Neuron (in vitro differentiated cells): ENCODE measurements around the gene SERPINB2.

ENCODE experiments used
- H2AFZ ChIP-seq: one replicate; pipeline ENCODE4 v1.6.1; 2013; ENCODE audit warnings: low read depth, mild to moderate bottlenecking, inconsistent platforms, low read length, moderate library complexity
- H3K27me3 ChIP-seq: one replicate; pipeline ENCODE4 v1.6.1; 2013; ENCODE audit warnings: low read length; ENCODE audit not compliant: insufficient read depth
- H3K36me3 ChIP-seq: one replicate; pipeline ENCODE4 v1.6.1; 2013; ENCODE audit warnings: low read length; ENCODE audit not compliant: insufficient read depth
- H3K4me1 ChIP-seq: one replicate; pipeline ENCODE4 v1.6.1; 2013; ENCODE audit warnings: low read length; ENCODE audit not compliant: insufficient read depth
- H3K4me3 ChIP-seq: 2 replicates; pipeline ENCODE4 v1.5.1; 2013; ENCODE audit warnings: mild to moderate bottlenecking, low read length, moderate library complexity
- H3K9me3 ChIP-seq: one replicate; pipeline ENCODE4 v1.6.1; 2013; ENCODE audit warnings: low read length

The SERPINB2 gene

DNA sequence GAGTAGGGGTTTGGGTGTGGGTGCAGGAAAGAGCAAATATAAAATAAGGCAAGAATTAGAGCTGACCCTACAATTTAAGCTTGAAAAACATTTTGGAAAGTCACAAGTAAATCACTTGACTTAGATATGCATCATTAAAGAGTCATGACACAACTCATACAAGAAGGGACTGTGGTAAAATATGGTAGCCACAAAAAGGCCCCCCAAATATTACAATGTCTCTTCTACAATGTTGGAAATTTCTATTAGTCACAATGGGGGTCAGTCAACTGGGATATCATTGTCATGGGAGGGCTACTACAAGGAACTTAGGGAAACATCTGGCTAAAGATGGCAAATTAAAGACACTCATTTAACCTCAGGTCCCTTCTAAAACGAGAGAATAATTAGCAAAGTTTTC, 15.7 kb upstream of the SERPINB2 start:
- H3K9me3 ChIP-seq: no peaks in the 10 kb centered on the region
- H3K4me1 ChIP-seq: no peaks in the 10 kb centered on the region
- no peak overlapping the region for H2AFZ ChIP-seq
- no peaks in the 10 kb centered on the region for H3K36me3 ChIP-seq
- H3K4me3 ChIP-seq: no peak overlapping the region
- H3K27me3 ChIP-seq: no peaks in the 10 kb centered on the region

GRCh38 chr18:63872586-63872985, 14.9 kb upstream of the SERPINB2 start:
- Histone ChIP-seq H2AFZ (no peak overlapping the region), H3K9me3 (no peaks in the 10 kb centered on the region), H3K27me3 (no peaks in the 10 kb centered on the region), H3K4me3 (no peak overlapping the region), H3K36me3 (no peaks in the 10 kb centered on the region), H3K4me1 (no peaks in the 10 kb centered on the region)

DNA sequence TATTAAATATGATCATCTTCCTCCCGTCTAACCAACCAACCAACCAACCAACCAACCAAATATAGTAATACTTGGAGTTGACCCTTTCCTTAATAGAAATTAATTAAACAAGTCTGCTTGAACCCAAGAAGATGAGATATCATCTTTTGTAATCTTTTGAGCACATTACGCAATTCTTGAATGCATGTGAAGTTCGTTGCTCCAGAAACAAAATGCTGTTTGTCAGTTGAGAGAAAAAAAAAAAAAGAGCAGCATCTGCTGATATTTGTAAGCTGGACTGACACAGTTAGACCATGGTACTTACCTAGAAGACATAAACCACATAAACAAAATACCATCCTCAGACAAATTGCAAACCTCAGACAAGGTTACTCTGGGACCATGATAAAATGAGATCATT, 9.2 kb upstream of the SERPINB2 start:
- no peaks in the 10 kb centered on the region for H3K27me3 ChIP-seq
- no peak overlapping the region for H3K4me3 ChIP-seq
- H3K9me3 ChIP-seq: no peaks in the 10 kb centered on the region
- no peaks in the 10 kb centered on the region for H3K4me1 ChIP-seq
- H2AFZ ChIP-seq: no peak overlapping the region
- H3K36me3 ChIP-seq: no peaks in the 10 kb centered on the region

GRCh38 chr18:63878925-63879324, 8.6 kb upstream of the SERPINB2 start:
- H3K27me3 ChIP-seq: no peaks in the 10 kb centered on the region

DNA sequence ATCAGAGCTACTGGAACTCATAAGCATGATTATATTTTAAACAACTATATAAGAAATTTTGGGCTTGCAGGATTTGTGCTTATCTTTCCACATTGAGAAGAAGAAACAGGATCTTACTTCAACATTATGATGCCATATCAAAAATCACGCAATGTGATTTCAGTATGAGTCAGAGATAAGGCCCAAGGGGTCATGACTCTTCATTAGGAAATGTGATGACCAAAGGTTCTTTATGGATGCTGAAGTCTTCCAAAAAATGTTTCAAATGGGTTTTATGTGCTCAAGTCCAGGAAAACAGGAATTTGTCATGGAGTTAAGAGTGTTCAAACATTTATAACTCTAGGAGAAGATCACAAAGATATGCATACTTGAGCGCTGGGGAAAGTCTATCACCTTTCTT, 7.8 kb upstream of the SERPINB2 start:
- Histone ChIP-seq H3K36me3 (no peaks in the 10 kb centered on the region), H3K4me3 (no peak overlapping the region)

More at GRCh38 chr18:63878925-63879324, 8.6 kb upstream of the SERPINB2 start:
- no peaks in the 10 kb centered on the region for H3K4me1 ChIP-seq
- H2AFZ ChIP-seq: no peak overlapping the region
- no peak overlapping the region for H3K4me3 ChIP-seq
- no peaks in the 10 kb centered on the region for H3K36me3 ChIP-seq
- H3K9me3 ChIP-seq: no peaks in the 10 kb centered on the region

DNA sequence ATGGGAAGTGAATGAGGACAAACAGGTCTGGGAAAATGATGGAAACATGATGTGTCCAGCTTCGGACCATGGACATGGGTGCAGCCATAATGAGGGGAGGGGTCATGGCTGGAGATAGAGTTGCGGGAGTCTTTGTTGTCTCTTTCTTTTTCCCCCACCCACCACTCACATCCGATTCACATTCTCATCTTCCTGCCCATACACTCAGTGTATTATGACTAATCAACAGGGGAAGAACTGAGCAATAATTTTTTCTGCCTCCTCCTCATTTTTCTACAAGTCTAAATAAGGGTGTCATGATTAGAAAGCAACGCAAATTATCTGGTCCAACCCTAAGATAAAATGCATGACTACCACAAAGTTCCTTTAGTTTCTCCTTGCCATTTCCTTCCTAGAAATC, 5.7 kb upstream of the SERPINB2 start:
- Histone ChIP-seq H2AFZ (no peak overlapping the region), H3K36me3 (no peaks in the 10 kb centered on the region), H3K9me3 (no peaks in the 10 kb centered on the region), H3K4me3 (no peak overlapping the region), H3K4me1 (no peaks in the 10 kb centered on the region), H3K27me3 (no peaks in the 10 kb centered on the region)

More for the DNA sequence above, 7.8 kb upstream of the SERPINB2 start:
- Histone ChIP-seq H2AFZ (no peak overlapping the region), H3K27me3 (no peaks in the 10 kb centered on the region), H3K4me1 (no peaks in the 10 kb centered on the region), H3K9me3 (no peaks in the 10 kb centered on the region)

- H3K4me3 ChIP-seq: no peak overlapping the region
- no peak overlapping the region for H2AFZ ChIP-seq
- no peaks in the 10 kb centered on the region for H3K9me3 ChIP-seq
- H3K36me3 ChIP-seq: no peaks in the 10 kb centered on the region
- no peaks in the 10 kb centered on the region for H3K4me1 ChIP-seq
- no peaks in the 10 kb centered on the region for H3K27me3 ChIP-seq
These were observed 5.0 kb upstream of the SERPINB2 start for GRCh38 chr18:63882333-63883141.

GRCh38 chr18:63883617-63884016, 3.9 kb upstream of the SERPINB2 start:
- Histone ChIP-seq H3K9me3 (no peaks in the 10 kb centered on the region), H3K4me1 (no peaks in the 10 kb centered on the region), H3K36me3 (no peaks in the 10 kb centered on the region), H3K4me3 (no peak overlapping the region), H3K27me3 (no peaks in the 10 kb centered on the region), H2AFZ (no peak overlapping the region)

DNA sequence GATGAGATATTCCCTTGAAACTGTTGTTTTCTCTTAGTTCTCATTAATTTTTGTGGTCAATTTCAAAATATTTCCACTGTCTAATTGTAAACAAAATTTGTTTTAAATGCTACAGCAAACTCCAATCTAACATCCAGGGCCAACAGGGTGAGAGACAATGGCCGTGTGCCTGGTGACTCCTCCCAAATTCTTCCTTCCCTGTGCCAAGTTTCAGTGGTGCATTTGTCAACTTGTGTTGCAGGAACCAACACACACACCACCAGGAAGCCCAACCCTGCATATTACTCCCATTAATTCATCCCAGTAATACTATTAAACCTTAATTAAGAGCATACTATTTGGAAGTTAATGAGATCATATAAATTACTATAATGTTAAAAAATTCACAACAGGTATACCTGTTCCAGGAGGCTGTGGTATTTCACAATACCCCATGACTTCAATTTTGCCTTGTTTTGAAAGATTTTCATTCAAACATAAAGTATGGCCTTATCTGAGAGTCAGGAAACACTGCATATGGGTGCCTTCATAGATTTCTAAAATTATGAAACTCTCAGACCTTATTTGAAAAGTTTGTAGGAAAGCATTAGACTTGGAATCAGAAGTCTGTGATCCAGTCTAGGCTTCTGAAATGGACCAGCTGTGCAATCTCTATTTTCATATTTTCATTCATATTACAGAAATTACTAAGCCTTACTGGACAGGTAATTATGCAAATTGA, 1.1 kb downstream of the SERPINB2 start:
- Histone ChIP-seq H3K4me3 (no peak overlapping the region), H3K9me3 (no peaks in the 10 kb centered on the region), H3K36me3 (no peaks in the 10 kb centered on the region), H2AFZ (no peak overlapping the region), H3K4me1 (no peaks in the 10 kb centered on the region), H3K27me3 (no peaks in the 10 kb centered on the region)

- Histone ChIP-seq H3K4me1 (no peaks in the 10 kb centered on the region), H3K4me3 (no peak overlapping the region), H2AFZ (no peak overlapping the region), H3K9me3 (no peaks in the 10 kb centered on the region), H3K36me3 (no peaks in the 10 kb centered on the region), H3K27me3 (no peaks in the 10 kb centered on the region)
These were observed 2.1 kb downstream of the SERPINB2 start for GRCh38 chr18:63889626-63890025.

- H3K27me3 ChIP-seq: no peaks in the 10 kb centered on the region
- H3K4me3 ChIP-seq: no peak overlapping the region
- no peaks in the 10 kb centered on the region for H3K4me1 ChIP-seq
- H2AFZ ChIP-seq: no peak overlapping the region
- no peaks in the 10 kb centered on the region for H3K36me3 ChIP-seq
- no peaks in the 10 kb centered on the region for H3K9me3 ChIP-seq
These were observed 2.9 kb downstream of the SERPINB2 start for GRCh38 chr18:63890237-63890949.

DNA sequence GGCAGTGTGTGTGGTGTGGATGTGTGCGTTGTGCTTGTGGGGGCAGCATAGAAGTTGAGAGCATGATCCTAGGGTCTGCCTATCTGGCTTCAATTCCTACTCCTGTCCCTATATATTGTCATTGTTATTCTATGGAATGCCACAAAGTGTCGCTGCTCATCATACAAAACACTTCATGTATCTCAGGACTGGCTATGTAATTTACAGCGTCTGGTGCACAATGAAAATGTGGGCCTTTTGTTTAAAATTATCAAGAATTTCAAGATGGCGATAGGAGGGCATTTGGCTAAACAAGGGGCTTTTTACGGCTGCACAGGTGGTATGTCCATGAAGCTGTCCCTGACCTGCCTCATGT, 3.4 kb downstream of the SERPINB2 start:
- H3K36me3 ChIP-seq: no peaks in the 10 kb centered on the region
- H3K27me3 ChIP-seq: no peaks in the 10 kb centered on the region
- no peaks in the 10 kb centered on the region for H3K4me1 ChIP-seq
- H2AFZ ChIP-seq: no peak overlapping the region
- H3K4me3 ChIP-seq: no peak overlapping the region
- no peaks in the 10 kb centered on the region for H3K9me3 ChIP-seq

DNA sequence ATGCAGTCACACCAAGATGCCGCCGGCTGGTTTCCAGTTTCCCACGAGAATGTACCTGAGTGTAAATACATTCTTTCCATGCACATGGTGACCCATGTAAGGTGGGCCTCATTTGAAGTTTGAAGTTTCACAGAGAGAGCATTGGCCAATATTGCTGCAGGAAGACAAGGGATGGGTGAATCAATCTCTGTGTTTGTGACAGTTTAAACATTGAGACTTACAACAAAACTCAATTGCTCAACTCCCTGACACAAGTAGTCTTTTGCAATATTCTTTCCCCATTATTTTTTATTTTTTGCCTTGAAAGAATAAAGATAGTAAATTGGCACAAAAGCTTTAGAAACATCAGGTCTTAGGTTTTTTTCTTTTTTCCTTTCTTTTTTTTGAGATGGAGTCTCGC, 5.1 kb downstream of the SERPINB2 start:
- H3K4me1 ChIP-seq: no peaks in the 10 kb centered on the region
- H3K36me3 ChIP-seq: no peaks in the 10 kb centered on the region
- no peaks in the 10 kb centered on the region for H3K9me3 ChIP-seq
- no peak overlapping the region for H2AFZ ChIP-seq
- no peaks in the 10 kb centered on the region for H3K27me3 ChIP-seq
- no peak overlapping the region for H3K4me3 ChIP-seq
